PC-9 (cell line): Measurements from ENCODE around the gene CCDC63.

Experiments
- CTCF ChIP-seq: fragments of 200-600 bp; sonication (generic); conservative IDR thresholded peaks from 2 replicates; pipeline ENCODE4 v1.6.1; 2017; ENCODE audit warnings: mixed run types, antibody characterized with exemption, mild to moderate bottlenecking, moderate library complexity
- EZH2 ChIP-seq: fragments of 200-600 bp; sonication (generic); IDR thresholded peaks from 2 replicates; pipeline ENCODE4 v1.8.0; 2017; ENCODE audit warnings: antibody characterized with exemption, low read depth

- TF ChIP-seq CTCF (no peak), EZH2 (no peak)
Observed at GRCh38 chr12:110908377-110909152, 61.8 kb downstream of the CCDC63 start.
